HG02970 (cell line): ENCODE data around the gene ANKZF1.
A peak's percentile ranks its signal among the peaks of the same experiment; 100 is the strongest.
"Not testable (repeated sequence)": the region's sequence is repeated elsewhere in the genome, so short reads cannot be mapped to it uniquely, and the experiment has no call there.

Source experiments
- ATAC-seq: cut with Tn5 transposase; IDR thresholded peaks from one replicate; pipeline ENCODE4 v1.9.1; 2021; ENCODE audit warnings: mild to moderate bottlenecking, moderate library complexity, moderate number of reproducible peaks; ENCODE audit not compliant: unreplicated experiment, low FRiP score

ANKZF1 gene, protein sequence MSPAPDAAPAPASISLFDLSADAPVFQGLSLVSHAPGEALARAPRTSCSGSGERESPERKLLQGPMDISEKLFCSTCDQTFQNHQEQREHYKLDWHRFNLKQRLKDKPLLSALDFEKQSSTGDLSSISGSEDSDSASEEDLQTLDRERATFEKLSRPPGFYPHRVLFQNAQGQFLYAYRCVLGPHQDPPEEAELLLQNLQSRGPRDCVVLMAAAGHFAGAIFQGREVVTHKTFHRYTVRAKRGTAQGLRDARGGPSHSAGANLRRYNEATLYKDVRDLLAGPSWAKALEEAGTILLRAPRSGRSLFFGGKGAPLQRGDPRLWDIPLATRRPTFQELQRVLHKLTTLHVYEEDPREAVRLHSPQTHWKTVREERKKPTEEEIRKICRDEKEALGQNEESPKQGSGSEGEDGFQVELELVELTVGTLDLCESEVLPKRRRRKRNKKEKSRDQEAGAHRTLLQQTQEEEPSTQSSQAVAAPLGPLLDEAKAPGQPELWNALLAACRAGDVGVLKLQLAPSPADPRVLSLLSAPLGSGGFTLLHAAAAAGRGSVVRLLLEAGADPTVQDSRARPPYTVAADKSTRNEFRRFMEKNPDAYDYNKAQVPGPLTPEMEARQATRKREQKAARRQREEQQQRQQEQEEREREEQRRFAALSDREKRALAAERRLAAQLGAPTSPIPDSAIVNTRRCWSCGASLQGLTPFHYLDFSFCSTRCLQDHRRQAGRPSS

DNA sequence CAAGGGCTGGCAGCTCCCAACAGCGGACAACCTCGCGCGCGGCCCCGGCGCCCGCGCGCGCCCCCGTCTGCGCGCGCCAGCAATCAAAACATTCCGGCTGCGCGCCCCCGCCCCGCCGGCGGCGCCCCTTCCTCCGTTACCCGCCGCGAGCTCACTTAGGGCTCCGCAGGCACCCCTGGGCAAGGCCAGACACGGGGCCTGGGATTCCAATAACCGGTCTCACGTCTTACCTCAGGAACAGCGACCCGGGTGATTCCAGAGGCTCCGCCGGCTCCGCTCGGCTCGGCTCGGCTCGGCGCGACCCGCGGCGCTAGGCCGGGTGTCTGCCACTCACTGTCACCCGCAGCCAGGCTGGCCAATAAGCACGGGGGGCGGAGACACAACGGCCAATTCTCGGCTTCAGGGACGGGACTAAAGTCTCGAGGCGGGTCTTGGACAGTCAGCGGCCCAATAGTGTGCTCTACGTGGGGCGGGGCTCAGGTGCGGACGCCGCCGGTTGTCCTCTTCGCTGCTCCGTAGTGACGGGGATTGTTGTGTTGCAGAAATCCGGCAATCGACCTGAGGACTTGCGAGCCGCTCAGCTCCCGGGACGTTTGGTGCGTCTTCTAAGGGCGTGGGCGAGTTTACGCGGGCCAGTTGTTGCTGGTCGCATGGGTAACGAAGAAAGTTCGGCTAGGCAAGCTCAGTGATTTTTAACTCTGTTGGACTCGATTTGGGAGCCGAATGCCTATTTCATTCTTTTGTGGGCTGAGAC, at the start of gene ANKZF1, which contains the start of gene ATG9A:
Gene ANKZF1, plus strand, starts transcription at position 502 of the 754 bp plus-strand sequence. CDS start 452 bp downstream, outside the sequence.
Gene ATG9A, minus strand, starts transcription at position 332 of the 754 bp plus-strand sequence. CDS start 1,612 bp downstream, outside the sequence.
- peak; percentile 95 for ATAC-seq

DNA sequence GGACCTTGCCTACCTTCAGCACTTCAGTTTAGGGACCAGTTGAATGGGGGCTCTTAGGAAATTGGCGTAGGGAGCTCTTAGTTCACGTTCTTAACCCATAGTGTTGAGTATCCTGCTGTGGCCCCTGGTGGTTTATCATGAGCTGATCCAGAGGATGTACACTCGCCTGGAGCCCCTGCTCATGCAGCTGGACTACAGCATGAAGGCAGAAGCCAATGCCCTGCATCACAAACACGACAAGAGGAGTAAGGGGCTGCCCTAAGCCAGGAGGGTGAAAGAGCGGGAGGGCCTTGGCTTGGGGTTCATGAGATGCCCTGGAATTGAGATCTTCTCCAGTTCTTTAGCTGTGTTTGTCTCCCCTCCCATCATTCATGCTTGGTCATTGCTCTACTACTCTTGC, 48.6 kb upstream of the ANKZF1 start:
- ATAC-seq, result no peak

DNA sequence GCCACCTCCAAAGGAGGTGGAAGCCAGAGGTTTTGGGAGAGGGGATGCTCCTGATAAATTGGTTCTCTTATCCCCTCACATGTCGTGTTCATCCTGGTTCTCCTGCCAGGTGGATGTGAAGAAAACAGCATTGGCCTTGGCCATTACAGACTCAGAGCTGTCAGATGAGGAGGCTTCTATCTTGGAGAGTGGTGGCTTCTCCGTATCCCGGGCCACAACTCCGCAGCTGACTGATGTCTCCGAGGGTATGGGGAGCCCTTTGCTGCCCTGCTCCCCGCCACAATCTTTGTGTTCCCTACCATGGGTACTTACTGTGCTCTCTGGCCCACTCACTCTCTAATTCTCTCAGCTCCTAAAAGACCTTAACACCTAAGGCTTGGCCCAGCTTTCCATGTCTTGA, 48.1 kb upstream of the ANKZF1 start:
- no peak for ATAC-seq

DNA sequence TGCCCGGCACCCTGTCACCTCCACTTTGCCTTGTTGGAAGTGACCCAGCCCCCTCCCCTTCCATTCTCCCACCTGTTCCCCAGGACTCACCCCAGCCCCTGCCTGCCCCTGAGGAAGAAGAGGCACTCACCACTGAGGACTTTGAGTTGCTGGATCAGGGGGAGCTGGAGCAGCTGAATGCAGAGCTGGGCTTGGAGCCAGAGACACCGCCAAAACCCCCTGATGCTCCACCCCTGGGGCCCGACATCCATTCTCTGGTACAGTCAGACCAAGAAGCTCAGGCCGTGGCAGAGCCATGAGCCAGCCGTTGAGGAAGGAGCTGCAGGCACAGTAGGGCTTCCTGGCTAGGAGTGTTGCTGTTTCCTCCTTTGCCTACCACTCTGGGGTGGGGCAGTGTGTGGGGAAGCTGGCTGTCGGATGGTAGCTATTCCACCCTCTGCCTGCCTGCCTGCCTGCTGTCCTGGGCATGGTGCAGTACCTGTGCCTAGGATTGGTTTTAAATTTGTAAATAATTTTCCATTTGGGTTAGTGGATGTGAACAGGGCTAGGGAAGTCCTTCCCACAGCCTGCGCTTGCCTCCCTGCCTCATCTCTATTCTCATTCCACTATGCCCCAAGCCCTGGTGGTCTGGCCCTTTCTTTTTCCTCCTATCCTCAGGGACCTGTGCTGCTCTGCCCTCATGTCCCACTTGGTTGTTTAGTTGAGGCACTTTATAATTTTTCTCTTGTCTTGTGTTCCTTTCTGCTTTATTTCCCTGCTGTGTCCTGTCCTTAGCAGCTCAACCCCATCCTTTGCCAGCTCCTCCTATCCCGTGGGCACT, 47.1 kb upstream of the ANKZF1 start:
- ATAC-seq, result no peak

DNA sequence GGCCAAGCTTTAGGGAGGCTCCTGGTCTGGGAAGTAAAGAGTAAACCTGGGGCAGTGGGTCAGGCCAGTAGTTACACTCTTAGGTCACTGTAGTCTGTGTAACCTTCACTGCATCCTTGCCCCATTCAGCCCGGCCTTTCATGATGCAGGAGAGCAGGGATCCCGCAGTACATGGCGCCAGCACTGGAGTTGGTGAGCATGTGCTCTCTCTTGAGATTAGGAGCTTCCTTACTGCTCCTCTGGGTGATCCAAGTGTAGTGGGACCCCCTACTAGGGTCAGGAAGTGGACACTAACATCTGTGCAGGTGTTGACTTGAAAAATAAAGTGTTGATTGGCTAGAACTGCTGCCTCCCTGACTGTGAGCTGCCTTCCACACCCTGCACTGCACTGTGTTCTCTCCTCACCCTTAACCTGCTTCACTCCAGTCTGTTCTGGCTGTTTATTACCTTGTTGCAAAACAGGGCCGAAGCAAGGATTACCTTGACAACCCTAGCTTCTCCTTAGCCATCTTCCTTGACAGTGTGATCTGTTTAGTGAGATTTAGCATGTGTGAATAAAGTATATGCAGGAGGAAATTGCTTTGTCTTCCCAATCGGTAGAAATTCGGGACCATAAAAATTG, 46.3 kb upstream of the ANKZF1 start:
- no peak for ATAC-seq

DNA sequence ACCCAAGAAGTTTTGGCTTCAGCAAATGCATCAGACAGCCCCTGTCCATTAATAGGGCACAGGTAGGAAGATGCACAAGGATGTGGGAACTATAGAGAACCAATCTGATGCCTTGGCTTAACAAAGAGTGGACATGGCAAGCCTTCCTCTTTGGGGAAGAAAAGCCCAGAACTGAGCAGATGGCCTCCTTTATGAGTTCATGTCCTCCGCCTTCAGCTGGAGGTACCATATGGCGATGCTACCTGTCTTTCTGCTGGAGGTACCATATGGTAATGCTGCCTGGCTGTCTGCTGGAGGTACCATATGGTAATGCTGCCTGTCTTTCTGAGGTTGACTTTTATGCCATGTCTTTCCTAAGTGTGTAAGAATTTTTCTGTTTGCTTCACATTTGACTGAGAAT, 45.5 kb upstream of the ANKZF1 start:
- no peak for ATAC-seq

DNA sequence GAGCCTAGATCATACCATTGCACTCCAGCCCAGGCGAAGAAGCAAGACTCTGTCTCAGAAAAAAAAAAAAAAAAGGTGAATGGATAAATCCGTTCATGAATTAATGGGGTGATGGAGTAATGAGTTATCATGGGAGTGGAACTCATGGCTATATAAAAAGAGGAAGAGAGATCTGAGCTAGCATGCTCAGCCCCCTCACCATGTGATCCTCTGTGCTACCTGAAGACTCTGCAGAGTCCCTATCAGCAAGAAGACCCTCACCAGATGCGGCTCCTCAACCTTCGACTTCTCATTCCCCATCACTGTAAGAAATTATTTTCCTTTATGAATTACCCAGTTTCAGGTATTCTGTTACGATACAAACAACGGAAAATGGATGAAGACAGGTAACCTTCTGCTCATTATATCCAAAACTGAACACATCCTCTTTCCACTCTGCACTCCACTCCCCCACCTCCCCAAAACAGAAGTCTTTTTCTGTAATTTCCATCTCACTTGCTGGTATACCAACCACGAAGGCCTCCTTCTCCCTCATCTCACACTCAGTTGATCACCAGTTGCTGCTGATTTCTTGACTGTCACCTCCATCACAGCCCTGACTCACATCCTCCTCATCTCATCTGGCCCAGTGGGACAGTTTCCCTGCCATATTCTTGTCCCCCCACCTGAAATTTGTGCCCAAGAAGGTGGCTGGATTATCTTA, 42.7 kb upstream of the ANKZF1 start:
- no peak for ATAC-seq

DNA sequence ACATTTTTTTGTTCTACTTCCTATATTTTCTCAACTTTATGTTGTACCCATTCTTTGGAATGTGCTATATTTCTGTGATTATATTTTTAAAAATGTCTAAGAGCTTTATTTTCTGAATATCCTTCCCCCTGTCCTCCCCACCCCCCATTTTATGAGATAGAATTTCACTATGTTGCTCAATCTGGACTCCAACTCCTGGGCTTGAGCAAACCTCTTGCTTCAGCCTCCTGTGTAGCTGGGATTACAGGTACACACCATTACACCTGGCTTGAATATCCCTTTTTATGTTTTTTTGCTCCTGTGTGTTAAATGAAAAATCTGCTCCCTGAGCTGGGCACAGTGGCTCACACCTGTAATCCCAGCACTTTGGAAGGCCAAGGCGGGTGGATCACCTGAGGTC, 32.2 kb upstream of the ANKZF1 start:
- ATAC-seq, result no peak

DNA sequence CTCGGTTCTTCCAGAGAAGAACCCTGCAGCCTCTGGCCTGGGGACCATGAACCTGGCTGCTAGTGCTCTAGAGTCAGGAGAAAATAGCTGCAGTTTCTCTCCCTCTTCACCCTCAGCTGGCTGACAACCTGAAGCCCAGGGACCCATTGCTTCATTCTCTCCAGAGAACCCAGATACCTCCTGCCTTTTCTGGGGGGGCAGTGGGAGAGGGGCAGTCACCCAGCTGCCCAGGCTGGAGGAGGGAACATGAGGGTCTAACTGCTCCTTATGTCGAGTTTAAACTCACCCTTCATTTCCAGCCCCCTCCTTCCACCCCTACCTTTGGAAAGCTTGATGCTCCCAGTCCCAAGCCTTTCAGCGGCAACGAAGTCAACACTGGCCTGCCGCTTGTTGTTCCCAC, 30.6 kb upstream of the ANKZF1 start:
- ATAC-seq, result no peak

DNA sequence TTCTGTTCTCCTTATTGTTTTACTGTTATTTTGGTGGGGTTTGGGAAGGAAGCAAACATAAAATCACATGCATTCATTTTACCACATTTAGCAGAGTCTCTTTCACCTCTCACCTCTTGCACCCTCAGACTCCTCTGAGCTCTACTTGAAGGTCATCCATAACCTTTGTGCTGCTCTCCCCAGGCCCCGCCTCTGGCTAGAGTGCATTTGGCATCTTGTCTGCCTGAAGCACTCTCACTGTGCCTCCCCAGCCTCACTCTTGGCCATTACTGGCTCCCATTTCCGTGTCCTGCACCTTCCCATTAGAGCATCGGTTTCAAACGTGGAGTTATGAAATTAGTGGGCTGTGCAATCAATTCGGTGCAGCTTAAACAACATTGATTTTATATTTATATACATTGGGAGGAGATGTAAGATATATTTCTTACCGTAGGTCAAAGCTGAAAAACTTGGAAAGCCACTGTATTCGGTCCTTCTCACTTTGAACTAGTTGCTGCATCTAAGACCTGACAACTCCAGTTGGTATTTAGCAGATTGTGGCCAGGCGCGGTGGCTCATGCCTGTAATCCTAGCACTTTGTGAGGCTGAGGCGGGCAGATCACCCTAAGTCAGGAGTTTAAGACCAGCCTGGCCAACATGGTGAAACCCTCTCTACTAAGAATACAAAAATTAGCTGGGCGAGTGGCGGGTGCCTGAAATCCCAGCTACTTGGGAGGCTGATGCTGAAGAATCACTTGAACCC, 30.0 kb upstream of the ANKZF1 start:
- no peak for ATAC-seq

DNA sequence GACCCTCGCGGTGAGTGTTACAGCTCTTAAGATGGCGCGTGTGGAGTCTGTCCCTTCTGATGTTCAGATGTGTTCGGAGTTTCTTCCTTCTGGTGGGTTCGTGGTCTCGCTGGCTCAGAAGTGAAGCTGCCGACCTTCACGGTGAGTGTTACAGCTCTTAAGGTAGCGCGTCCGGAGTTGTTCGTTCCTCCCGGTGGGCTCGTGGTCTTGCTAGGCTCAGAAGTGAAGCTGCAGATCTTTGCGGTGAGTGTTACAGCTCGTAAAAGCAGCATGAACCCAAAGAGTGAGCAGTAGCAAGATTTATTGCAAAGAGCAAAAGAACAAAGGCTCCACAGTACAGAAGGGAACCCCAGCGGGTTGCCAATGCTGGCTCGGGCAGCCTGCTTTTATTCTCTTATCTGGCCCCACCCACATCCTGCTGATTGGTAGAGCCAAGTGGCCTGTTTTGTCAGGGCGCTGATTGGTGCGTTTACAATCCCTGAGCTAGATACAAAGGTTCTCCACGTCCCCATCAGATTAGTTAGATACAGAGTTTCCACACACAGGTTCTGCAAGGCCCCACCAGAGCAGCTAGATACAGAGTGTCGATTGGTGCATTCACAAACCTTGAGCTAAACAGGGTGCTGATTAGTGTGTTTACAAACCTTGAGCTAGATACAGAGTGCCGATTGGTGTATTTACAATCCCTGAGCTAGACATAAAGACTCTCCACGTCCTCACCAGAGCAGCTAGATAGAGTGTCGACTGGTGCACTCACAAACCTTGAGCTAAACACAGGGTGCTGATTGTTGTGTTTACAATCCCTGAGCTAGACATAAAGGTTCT, 28.9 kb upstream of the ANKZF1 start:
- not testable (repeated sequence) for ATAC-seq

DNA sequence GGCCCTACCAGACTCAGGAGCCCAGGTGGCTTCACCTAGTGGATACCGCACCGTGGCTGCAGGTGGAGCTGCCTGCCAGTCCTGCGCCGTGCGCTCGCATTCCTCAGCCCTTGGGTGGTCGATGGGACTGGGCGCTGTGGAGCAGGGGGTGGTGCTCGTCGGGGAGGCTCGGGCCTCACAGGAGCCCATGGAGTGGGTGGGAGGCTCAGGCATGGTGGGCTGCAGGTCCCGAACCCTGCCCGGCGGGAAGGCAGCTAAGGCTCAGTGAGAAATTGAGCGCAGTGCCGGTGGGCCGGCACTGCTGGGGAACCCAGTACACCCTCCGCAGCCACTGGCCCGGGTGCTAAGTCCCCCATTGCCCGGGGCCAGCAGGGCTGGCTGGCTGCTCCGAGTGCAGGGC, 28.3 kb upstream of the ANKZF1 start:
- not testable (repeated sequence) for ATAC-seq

DNA sequence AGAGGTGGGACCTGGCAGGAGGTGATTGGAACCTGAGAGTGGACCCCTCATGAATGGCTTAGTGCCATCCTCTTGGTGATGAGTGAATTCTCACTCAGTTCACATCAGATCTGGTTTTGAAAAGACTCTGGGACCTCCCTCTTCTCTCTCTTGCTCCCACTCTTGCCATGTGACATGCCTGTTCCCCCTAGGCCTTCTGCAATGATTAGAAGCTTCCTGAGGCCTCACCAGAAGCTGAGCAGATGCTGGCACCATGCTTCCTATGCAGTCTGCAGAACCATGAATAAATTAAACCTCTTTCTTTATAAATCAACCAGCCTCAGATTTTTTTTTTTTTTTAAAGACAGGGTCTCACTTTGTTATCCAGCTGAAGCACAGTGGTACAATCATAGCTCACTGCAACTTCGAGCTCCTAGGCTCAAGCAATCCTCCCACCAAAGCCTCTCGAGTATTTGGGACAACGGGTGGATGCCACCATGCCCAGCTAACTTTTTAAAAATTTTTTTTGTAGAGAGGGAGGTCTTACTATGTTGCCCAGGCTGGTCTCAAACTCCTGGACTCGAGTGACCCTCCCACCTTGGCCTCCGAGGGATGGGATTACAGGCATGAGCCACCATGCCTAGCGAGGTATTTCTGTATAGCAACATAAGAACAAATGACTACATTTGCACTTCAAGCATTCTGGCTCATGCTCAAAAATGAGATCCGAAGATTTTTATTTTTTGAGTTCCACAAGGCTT, 25.0 kb upstream of the ANKZF1 start:
- ATAC-seq, result no peak

DNA sequence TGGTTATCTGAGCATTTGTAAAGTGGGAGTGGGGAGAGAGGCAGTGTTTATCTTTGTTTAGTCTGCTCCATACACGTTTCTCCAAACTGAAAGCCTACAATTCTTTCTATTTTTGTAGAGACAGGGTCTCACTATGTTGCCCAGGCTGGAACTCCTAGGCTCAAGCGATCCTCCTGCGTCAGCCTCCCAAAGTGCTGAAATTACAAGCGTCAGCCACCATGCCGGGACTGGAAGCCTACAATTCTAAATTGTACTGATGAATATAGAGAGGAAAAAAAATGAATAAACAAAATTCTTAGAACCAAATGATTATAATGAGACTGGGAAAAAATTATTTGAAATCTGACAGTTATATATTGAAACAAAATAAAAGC, 24.5 kb upstream of the ANKZF1 start:
- no peak for ATAC-seq

DNA sequence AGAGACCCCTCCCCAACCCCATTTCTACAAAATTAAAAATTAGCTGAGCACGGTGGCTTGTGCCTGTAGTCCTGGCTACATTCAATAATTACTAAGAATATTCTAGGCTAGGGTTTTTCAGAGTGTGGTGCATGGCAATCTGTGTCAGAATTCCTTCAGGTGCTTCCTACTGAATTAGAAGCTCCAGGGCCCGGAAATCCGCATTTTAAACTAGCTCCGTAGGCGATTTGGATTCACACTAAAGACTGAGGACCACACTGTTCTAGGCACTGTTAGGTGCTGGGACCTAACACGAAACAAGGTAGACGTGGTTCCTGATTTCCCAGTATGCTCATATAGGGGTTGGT, 23.7 kb upstream of the ANKZF1 start:
- ATAC-seq, result no peak

DNA sequence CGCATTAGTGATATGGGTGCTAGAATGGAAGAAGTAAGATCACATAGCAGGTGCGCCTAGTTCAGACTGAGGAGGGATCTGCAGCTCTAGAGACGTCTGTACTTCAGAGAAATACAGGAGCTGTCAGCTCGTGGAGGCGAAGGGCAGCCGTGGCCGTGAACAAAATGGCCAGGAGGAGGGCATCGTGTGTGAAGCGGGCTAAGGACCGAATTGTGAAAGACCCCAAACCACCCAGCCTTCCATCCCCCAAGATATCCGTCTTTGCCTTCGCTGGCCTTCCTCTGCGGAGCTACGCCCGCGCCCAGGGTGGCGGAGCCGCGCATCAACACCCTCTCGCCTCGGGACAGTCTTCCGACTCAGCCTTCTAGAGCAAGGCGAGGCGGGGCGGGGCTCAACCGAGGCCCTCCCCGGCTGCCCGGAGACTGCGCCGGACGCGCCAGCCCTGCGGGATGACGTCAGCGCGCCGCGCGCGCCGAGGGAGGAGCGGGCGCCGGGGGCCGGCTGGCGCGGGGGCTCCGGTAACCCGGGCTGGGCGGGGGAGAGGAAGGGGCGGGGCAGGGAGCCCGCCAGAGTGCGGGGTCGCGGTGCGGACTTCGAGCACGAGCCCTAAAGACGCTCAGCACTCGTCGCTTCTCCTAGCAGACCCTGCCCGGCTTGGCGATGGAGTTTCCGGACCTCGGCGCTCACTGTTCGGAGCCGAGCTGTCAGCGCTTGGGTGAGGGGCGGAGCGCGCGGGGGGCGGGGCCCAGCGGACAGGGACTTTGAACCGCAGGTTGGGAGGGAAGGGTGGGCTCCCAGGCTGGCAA, 23.1 kb upstream of the ANKZF1 start, which contains the start of gene ZFAND2B:
Gene ZFAND2B, plus strand, starts transcription at position 455 of the 806 bp plus-strand sequence. Its CDS starts 206 bp downstream, at position 661.
- ATAC-seq, result peak; percentile 90
